Rectal smooth muscle tissue (tissue), 1 donor: Measurements from ENCODE around the gene TTLL10.

Source experiments
- H3K27ac ChIP-seq: one replicate; pipeline ENCODE4 v1.7.0; 2013; ENCODE audit warnings: low read depth, low read length, inconsistent platforms
- H3K27me3 ChIP-seq: one replicate; pipeline ENCODE4 v1.7.0; 2013; ENCODE audit warnings: low read length; ENCODE audit not compliant: control insufficient read depth, insufficient read depth
- H3K36me3 ChIP-seq: one replicate; pipeline ENCODE4 v1.7.0; 2013; ENCODE audit warnings: low read length; ENCODE audit not compliant: control insufficient read depth, insufficient read depth
- H3K4me1 ChIP-seq: one replicate; pipeline ENCODE4 v1.7.0; 2013; ENCODE audit warnings: low read length; ENCODE audit not compliant: control insufficient read depth, insufficient read depth
- H3K4me3 ChIP-seq: one replicate; pipeline ENCODE4 v1.7.0; 2013; ENCODE audit warnings: low read length
- H3K9ac ChIP-seq: one replicate; pipeline ENCODE4 v1.7.0; 2013; ENCODE audit warnings: low read length

TTLL10 gene

GRCh38 chr1:1197551-1198422 lies 24.1 kb downstream of the TTLL10 start:
- Histone ChIP-seq H3K36me3 (no peaks in the 10 kb centered on the region), H3K4me1 (no peaks in the 10 kb centered on the region), H3K27ac (no peak overlapping the region), H3K9ac (no peak overlapping the region), H3K27me3 (no peaks in the 10 kb centered on the region), H3K4me3 (no peak overlapping the region)

GRCh38 chr1:1198423-1199140 lies 24.9 kb downstream of the TTLL10 start:
- no peak overlapping the region for H3K4me3 ChIP-seq
- no peak overlapping the region for H3K27ac ChIP-seq
- no peaks in the 10 kb centered on the region for H3K36me3 ChIP-seq
- no peak overlapping the region for H3K9ac ChIP-seq
- no peaks in the 10 kb centered on the region for H3K27me3 ChIP-seq
- no peaks in the 10 kb centered on the region for H3K4me1 ChIP-seq

GRCh38 chr1:1199141-1199960 lies 25.7 kb downstream of the TTLL10 start:
- no peak overlapping the region for H3K4me3 ChIP-seq
- H3K27ac ChIP-seq: no peak overlapping the region
- no peaks in the 10 kb centered on the region for H3K27me3 ChIP-seq
- no peak overlapping the region for H3K9ac ChIP-seq
- H3K36me3 ChIP-seq: no peaks in the 10 kb centered on the region
- H3K4me1 ChIP-seq: no peaks in the 10 kb centered on the region

GRCh38 chr1:1199961-1200875 lies 26.5 kb downstream of the TTLL10 start:
- no peak overlapping the region for H3K9ac ChIP-seq
- H3K27me3 ChIP-seq: peaks cover 4% of the 10 kb centered on the region
- no peak overlapping the region for H3K4me3 ChIP-seq

GRCh38 chr1:1200876-1201810 lies 27.5 kb downstream of the TTLL10 start:
- Histone ChIP-seq H3K4me3 (peak overlapping the region; percentile 32), H3K9ac (no peak overlapping the region), H3K27me3 (peaks cover 12% of the 10 kb centered on the region), H3K27ac (no peak overlapping the region), H3K4me1 (no peaks in the 10 kb centered on the region), H3K36me3 (no peaks in the 10 kb centered on the region)

More at GRCh38 chr1:1199961-1200875, 26.5 kb downstream of the TTLL10 start:
- Histone ChIP-seq H3K27ac (no peak overlapping the region), H3K4me1 (no peaks in the 10 kb centered on the region), H3K36me3 (no peaks in the 10 kb centered on the region)

GRCh38 chr1:1202831-1203560 lies 29.3 kb downstream of the TTLL10 start:
- no peak overlapping the region for H3K27ac ChIP-seq
- H3K4me3 ChIP-seq: no peak overlapping the region
- H3K36me3 ChIP-seq: no peaks in the 10 kb centered on the region
- H3K4me1 ChIP-seq: peaks cover 2% of the 10 kb centered on the region
- H3K27me3 ChIP-seq: peaks cover 24% of the 10 kb centered on the region
- H3K9ac ChIP-seq: no peak overlapping the region

- Histone ChIP-seq H3K4me1 (peaks cover 5% of the 10 kb centered on the region), H3K27me3 (peaks cover 24% of the 10 kb centered on the region), H3K4me3 (no peak overlapping the region)
These were observed 30.1 kb downstream of the TTLL10 start for GRCh38 chr1:1203561-1204424.

GRCh38 chr1:1204425-1204920 lies 30.8 kb downstream of the TTLL10 start:
- peaks cover 24% of the 10 kb centered on the region for H3K27me3 ChIP-seq
- no peak overlapping the region for H3K4me3 ChIP-seq
- H3K9ac ChIP-seq: no peak overlapping the region
- peaks cover 5% of the 10 kb centered on the region for H3K4me1 ChIP-seq
- H3K36me3 ChIP-seq: no peaks in the 10 kb centered on the region
- no peak overlapping the region for H3K27ac ChIP-seq

More at GRCh38 chr1:1203561-1204424, 30.1 kb downstream of the TTLL10 start:
- H3K36me3 ChIP-seq: no peaks in the 10 kb centered on the region
- H3K9ac ChIP-seq: no peak overlapping the region
- H3K27ac ChIP-seq: no peak overlapping the region

- Histone ChIP-seq H3K36me3 (no peaks in the 10 kb centered on the region), H3K27me3 (peaks cover 24% of the 10 kb centered on the region), H3K9ac (no peak overlapping the region), H3K4me3 (no peak overlapping the region), H3K4me1 (peaks cover 5% of the 10 kb centered on the region), H3K27ac (no peak overlapping the region)
These were observed 31.5 kb downstream of the TTLL10 start for GRCh38 chr1:1204998-1205768.
